HG03342 (cell line): ENCODE data around the gene CGB1.

Experiments
- ATAC-seq: cut with Tn5 transposase; IDR thresholded peaks from one replicate; pipeline ENCODE4 v1.9.1; 2021; ENCODE audit warnings: mild to moderate bottlenecking, moderate library complexity; ENCODE audit not compliant: unreplicated experiment

CGB1 gene

DNA sequence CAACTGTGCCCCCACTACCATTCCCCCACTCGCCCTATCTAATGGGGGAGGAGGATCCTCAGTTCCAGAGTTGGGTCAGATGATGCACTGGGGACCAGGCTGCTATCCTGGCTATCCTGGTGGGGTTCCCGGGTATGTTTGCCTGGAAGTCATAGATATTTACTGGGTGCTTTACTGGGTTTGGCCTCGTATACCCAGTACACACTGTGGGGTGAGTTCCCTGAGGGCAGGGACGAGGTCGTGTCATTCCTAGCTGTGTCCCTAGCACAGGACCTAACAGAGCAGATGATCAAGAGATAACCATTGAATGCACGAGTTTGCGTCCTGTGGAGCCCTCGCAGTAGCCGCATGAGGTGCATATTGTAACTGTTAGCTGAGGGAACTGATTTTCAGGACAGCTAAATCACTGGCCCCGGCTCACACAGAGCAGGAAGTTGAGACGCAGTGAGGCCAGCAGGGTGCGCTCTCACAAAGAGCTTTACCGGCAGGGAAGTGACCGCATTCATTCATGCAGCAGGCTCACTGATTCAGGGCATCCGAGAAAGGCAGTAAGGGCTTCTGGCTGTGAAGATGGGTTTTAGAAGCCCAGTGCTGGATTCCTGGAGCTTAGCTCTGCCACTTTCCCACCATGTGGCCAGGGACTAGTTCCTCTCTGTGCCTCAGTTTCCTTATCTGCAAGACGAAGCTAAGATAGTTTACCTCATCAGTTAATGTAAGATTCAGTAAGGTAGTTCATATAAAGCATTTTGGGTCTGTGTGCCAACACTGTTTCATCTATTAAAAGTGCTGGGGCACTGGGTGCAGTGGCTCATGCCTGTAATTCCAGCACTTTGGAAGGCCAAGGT is 37.0 kb downstream of the CGB1 start:
- no peak for ATAC-seq

DNA sequence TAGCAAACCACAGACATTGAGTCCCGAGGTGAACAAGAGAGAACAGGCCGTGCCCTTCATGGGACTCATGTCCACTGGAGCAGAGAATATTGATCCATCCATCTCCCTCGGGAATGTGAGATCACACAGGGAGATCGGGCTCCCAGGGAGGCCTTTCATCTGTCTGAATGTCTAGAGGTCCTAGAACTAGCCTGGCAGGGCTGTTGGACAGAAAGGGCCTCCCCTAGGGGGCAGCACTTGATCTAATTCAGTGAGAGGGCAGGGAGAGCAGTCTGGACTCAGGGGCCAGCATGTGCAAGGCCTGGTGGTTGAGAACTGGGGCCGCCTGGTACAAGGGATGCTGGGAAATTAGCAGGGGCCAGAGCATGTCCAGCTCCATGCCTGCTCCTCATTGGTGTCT is 38.7 kb downstream of the CGB1 start:
- ATAC-seq = no peak

DNA sequence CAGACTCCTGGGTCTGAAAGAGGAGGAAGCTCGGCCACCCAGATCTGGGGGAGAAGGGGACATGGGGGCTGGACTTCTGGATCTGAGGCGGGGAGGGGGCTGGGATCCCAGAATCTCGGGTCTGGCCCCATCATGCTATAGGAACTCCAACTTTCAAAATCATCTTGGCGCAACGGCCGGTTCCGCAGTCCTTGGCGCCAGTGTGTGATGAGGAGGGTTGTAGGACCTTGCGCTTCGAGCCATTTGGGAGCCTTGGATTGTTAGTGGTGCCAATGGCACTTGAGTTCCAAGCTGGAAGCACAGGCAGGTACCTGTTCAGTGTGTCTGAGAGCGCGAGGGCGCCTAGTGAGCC is 42.7 kb downstream of the CGB1 start:
- no peak for ATAC-seq

DNA sequence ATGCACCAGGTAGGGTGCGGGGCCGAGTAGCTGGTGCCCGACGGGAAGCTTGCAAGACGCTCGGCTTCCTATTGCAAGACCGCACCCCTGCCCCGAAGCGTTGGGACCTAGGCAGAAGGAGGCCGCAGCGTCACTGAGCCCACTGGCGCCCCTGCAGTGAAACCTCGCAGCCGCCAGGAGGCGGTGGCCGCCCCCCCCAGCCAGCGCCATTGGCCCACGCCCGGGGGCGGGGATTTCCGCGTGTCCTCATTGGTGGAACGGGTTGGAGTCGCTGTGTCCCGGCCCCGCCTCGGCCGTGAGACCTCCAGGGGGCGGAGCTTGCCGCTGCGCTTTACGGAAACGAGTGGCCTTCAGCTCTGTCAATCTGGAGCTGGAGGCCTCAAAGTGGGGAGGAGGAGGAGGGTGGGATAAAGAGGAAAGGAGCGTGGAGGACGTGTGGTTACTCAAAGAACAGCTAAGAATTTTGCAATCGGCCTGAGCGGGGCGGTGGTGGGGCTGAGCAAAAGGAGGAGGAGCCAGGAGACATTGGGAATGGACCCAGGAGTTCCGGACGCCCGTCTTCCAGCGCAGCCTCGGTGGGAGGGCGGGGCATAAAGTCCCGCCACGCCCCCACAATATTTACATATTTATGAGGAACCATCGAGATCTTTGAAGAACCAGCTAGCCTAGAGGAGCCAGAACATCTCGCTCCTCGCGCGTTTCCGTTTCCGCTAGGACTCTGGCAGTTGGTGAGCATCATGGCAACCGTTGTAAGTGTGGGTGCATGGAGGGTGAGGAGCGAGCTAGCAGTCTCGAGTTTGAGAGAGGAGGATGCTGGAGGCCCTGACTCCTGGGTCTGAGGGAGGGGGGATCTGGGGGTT is 43.3 kb downstream of the CGB1 start, which contains the start of the genes GYS1 and RUVBL2:
Gene GYS1 (minus strand): TSS at position 135 of the 860 bp plus-strand sequence. CDS start 197 bp downstream, outside the sequence.
Gene RUVBL2 (plus strand): TSS at position 713 of the 860 bp plus-strand sequence. CDS start 25 bp downstream, at position 738.
- peak; percentile 81 for ATAC-seq

DNA sequence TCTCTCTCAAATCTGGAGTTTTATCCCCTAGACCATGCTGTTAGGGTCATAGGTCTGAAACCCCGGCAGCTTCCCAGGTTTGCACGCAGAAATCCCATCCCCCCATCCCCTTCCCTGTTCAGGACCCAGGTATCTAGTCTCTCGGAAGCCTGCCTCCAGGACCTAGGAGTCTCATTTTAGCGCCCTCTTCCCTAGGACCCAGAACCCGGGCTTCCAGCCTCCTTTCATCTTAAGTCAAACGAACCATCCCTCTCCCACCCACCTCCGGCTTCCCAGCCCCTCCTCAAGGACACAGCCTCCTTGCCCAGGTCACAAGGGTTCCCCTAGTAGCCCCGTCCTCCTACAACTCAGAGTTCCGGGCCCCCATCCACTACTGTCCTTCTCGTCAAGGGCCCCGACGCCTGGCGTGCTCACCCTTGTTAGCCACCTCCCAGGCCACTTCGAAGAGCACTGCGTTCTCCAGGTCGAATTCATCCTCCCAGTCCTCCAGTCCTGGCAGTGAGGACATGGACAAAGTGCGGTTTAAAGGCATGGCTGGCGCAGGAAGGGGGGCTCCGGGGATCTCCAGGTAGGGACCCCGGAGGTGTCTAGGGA is 44.0 kb downstream of the CGB1 start:
- no peak for ATAC-seq

DNA sequence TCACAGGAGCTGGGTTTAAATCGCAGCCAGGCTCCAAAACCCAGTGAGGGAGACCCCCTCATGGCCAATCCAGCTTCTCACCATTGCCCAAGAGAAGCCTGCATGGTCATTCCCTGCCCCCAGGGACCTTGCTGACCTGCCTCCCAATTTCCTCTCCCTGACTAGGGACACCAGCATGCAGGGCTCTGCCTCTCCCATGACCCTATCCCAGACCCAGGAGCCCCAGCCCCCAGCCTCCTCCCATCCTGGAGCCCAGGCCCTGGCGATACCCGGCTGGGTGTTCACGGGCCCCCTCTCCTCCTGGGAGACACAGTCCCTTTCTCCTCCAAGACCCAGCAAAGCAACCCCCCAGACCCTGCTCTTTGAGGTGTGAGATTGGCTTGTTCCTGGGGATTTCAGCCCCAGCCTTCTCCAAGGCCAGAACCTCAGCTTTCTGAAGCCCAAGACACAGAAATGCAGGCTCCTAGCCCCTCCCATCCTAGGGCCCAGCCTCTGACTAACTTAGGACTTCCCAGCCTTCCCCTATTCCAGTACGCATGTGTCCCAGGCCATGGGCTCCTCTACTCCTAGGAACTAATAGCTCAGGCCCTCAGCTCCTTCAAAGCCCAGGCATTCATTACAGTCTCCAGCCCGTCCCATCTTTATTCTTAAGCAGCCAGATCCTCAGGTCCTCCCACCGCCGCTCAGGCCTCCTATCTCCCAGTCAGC is 44.7 kb downstream of the CGB1 start:
- no peak for ATAC-seq

DNA sequence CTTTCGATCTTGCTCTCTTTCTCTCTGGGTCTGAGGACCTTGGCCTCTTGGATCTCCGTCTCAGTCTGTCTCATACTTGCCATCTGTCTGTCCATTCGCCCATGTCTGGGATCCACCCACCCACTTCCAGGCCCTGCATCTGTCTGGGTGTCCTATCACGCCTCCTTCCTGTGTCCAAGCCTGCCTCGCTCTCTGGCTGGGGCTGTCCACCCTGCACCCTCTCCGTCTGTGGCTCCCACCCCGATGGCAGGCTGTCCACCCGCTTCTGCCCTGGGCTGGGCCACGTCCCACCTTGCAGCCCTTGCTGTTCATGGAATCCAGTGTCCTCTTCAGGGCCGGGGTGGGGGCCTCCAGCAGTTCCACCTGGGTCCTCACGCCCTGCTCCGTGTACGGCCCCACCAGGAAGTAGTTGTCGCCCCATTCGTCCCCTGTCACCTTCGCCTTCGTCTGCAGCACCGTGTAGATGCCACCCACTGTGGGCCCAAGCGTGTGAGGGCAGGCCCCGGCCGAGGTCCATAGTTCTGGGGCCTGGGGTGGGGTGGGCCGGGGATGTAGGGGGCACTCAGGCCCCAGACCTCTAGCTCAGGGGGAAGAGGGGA is 45.6 kb downstream of the CGB1 start:
- ATAC-seq = no peak

DNA sequence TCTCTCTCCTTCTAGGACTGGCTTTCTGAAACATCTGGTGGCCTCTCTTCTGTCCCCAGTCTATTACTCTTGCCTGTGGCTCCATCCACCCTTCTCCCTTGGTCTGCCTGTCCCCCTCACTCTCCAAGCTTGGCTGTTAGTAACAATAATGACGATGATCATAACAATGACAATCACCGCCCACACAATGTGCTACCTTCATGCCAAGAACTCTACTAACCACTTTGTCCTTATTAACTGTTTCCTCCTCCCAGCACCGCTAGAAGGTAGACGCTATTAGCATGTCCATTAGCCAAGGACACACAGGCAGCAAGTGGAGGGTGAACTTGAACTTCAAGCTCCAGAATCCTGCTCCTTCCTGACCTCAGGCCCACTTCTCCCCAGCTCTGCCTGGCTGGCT is 46.3 kb downstream of the CGB1 start:
- ATAC-seq = no peak

DNA sequence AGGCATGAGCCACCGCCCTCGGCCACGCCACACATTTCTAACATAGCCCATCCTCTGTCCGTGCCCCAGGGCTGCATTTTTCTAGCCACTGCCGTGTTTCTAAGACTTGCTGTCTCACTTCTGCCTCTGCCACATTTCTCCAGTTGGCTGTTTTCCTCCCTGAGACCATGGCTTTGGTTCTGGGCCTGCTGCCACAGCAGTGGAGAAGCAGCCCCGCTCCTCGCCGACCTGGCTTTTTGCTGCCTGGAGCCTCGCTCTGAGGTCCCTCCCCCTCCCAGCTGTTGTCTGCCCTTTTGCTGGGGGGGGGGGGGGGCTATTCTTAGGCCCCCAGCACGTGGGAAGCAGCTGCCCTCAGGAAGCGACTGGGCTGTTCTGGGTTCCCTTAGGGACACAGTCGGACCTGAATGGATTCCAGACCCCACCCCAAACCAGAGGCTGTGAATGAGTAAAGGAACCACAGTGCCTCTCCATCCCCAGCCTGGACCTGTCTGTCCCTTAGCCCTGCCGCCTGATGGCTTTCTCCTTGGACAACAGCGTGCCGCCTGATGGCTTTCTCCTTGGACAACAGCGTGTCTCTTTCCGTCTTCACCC is 46.9 kb downstream of the CGB1 start:
- ATAC-seq = no peak

DNA sequence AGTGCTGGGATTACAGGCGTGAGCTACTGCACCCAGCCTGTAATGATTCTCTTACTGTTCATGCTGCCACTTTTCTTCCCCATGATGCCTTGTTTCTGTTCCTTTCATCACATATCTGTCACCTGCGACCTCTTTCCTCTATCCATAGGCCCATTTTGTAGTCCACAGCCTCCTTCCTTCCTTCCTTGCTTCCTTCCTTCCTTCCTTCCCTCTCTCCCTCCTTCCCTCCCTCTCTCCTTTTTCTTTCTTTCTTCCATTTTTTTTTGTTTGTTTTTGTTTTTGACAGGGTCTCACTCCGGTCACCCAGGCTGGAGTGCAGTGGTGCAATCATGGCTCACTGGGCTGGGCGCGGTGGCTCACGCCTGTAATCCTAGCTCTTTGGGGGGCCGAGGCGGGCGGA is 47.8 kb downstream of the CGB1 start:
- ATAC-seq = no peak

DNA sequence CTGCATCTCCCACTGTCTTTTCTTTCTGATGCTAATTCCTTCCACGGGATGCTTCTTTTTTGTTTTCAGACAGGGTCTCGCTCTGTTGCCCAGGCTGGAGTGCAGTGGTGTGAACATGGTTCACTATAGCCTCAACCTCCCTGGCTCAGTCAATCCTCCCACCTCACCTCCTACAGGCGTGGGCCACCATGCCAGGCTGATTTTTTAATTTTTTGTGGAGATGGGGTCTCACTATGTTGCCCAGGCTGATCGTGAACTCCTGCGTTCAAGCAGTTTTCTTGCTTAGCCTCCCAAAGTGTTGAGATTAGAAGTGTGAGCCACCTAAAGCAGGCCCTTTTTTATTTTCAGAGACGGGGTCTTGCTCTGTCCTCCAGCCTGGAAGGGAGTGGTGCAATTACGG is 48.4 kb downstream of the CGB1 start:
- ATAC-seq = no peak

DNA sequence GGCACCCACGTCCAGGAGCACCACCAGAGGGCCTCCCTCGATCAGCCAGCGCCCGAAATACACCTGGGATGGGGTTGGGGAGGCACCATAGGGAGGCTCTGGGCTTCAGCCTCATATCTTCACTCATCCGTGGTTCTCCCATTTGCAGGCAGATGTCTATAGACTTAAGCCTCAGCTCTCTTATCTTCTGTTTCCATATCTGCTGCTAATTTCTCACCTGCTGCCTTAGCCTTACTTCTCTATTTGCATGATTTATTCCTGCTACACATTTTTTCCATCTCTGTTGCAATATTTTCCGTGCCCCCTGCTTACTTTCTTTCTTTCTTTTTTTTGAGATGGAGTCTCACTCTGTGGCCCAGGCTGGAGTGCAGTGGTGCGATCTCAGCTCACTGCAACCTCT is 49.4 kb downstream of the CGB1 start:
- no peak for ATAC-seq

DNA sequence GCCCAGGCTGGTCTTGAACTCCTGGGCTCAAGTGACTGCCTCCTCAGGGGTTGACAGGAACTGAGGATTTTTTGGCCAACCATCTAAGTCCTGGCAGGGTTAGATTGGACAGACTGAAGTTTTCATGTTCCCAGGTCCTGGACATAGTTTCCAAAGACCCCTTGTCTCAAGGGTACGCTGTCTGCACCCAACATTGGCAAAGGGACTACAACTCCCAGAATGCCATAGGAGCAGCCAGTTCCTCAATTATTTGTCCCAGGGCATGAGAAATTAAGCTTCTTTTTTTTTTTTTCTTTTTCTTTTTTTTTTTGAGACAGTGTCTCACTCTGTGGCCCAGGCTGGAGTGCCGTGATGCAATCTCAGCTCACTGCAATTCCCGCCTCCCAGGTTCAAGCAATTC is 50.5 kb downstream of the CGB1 start:
- ATAC-seq = no peak

DNA sequence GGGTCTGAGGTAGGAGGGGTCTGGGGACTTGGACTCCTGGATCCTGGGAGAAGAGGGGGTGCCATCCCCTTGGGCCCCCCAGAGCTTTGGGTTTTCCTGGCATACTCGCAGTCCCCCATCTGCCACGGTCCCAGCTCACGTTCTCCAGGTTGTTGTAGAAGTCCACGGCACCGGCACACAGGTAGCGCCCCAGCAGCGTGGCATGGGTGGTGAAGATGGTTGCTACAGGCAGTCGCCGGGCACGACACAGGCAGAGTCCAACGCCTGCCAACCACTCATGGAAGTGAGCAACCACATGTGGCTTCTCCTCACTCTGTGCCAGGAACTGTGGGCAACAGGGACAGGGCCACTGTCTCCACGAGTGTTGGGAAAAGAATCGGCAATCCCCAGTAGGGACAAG is 51.0 kb downstream of the CGB1 start:
- ATAC-seq = no peak
